Kidney (tissue), 14 donors: ENCODE results near the gene UFM1. TPM values are rescaled to one million over a fixed set of nuclear protein-coding genes. Genes with fewer than 3 reads are reported as not detected.
"Not testable (repeated sequence)": the region's sequence is repeated elsewhere in the genome, so short reads cannot be mapped to it uniquely, and the experiment has no call there.

Experiments used
- DNase-seq, 5 donors: peaks; one replicate each; pipeline ENCODE4 v3.0.0-alpha.2; 2013 to 2020
- FAIRE-seq: peaks from 2 replicates; lab custom pipeline; 2012; peaks lifted over from hg19 to GRCh38; lab: Jason Lieb, UNC
- H3K27ac ChIP-seq, 2 donors: one replicate each; pipeline ENCODE4 v1.7.0; 2013; ENCODE audit warnings: low read depth in 2 of 2, low read length in 2 of 2, inconsistent platforms in 1 of 2
- H3K27me3 ChIP-seq: one replicate; pipeline ENCODE4 v1.7.1; 2013; ENCODE audit warnings: low read length, inconsistent platforms; ENCODE audit not compliant: control insufficient read depth, insufficient read depth
- H3K36me3 ChIP-seq, 3 donors: one replicate each; pipeline versions ENCODE4 v1.7.0 to v1.7.1; 2013; ENCODE audit warnings: low read length in 3 of 3, control low read depth in 1 of 3, inconsistent platforms in 1 of 3; ENCODE audit not compliant: insufficient read depth in 3 of 3, control insufficient read depth in 2 of 3
- H3K4me1 ChIP-seq, 3 donors: one replicate each; pipeline versions ENCODE4 v1.7.0 to v1.7.1; 2013; ENCODE audit warnings: low read length in 3 of 3, inconsistent platforms in 1 of 3, low read depth in 1 of 3; ENCODE audit not compliant: control insufficient read depth in 2 of 3, insufficient read depth in 2 of 3
- H3K4me3 ChIP-seq, 3 donors: one replicate each; pipeline versions ENCODE4 v1.7.0 to v1.8.1; 2013; ENCODE audit warnings: low read length in 3 of 3, control low read depth in 1 of 3, inconsistent platforms in 1 of 3
- H3K9ac ChIP-seq, 3 donors: one replicate each; pipeline versions ENCODE4 v1.7.0 to v1.7.1; 2013; ENCODE audit warnings: low read length in 3 of 3, control low read depth in 1 of 3, inconsistent platforms in 1 of 3
- H3K9me3 ChIP-seq, 3 donors: one replicate each; pipeline versions ENCODE4 v1.7.0 to v1.7.1; 2013; ENCODE audit warnings: low read length in 3 of 3, control low read depth in 1 of 3, inconsistent platforms in 1 of 3; ENCODE audit not compliant: control insufficient read depth in 2 of 3, insufficient read depth in 1 of 3
- intact Hi-C: fragments of 100-400 bp; cut with DNase I; formaldehyde crosslinking; loops from one replicate; pipeline ENCODE4 v1.11.1; 2022
- polyA plus RNA-seq: library from polyadenylated mRNA; stranded (reverse); fragments of 350-450 nt; fragmentation: Illumina TruSeq; extraction: RNeasy Lipid Tissue Mini Kit (QIAGEN cat#74804); gene quantifications from one replicate; pipeline ENCODE4 v1.2.3, GENCODE V29; 2014; ENCODE audit warnings: low read depth, low replicate concordance; ENCODE audit not compliant: insufficient read depth
- total RNA-seq: library from RNA; stranded (reverse); fragmentation: NEBNext Ultra II Directional; extraction: Animal tissue kit (Norgen Biotek cat#: 25700); gene quantifications from one replicate; pipeline ENCODE4 v1.2.1, GENCODE V29; 2021
- TF ChIP-seq, protein P1 (sequence below): IDR thresholded peaks from 3 replicates; pipeline ENCODE4 v1.5.1; 2012; ENCODE audit warnings: mild to moderate bottlenecking, moderate library complexity, borderline replicate concordance; ENCODE audit not compliant: insufficient read depth; ENCODE audit errors: extremely low read depth
- donor health status: control.
- donor health status: control.
- donor health status: control.
- donor health status: control.
- donor health status: control.
- donor health status: DM: yes; HTN: yes; CAD: no.
- donor health status: Normal renal cell carcinoma (clear cell type).

Gene UFM1
- total and polyA plus RNA-seq, 2 donors from 2014 or later: 39.1 to 60.7 TPM

DNA sequence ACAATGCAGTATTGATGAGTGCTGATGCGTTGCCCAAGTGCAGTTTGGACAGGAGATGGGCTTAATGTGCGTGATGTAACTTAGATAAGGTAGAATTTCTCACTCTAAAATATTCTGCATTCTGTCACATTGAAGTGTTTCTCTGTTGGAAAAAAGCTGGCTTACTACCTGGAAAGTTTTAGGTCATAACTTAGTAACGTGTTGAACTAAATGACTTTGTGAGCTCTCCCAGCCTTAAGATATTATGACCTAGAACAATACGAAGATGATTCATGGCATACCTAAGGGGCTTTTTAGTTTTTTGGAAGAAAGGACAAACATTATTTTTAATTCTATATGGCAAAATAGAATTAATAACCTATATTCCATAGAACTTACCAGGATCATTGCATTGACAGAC is 9.0 kb downstream of the UFM1 start:
- intact Hi-C loops: no loop called here
- no peaks in the 10 kb centered on the region for H3K4me1 ChIP-seq
- no peaks in the 10 kb centered on the region for H3K9me3 ChIP-seq
- peaks cover 5 to 19% (median 13%) of the 10 kb centered on the region in 3 donors for H3K36me3 ChIP-seq
- TF ChIP-seq, protein P1, sequence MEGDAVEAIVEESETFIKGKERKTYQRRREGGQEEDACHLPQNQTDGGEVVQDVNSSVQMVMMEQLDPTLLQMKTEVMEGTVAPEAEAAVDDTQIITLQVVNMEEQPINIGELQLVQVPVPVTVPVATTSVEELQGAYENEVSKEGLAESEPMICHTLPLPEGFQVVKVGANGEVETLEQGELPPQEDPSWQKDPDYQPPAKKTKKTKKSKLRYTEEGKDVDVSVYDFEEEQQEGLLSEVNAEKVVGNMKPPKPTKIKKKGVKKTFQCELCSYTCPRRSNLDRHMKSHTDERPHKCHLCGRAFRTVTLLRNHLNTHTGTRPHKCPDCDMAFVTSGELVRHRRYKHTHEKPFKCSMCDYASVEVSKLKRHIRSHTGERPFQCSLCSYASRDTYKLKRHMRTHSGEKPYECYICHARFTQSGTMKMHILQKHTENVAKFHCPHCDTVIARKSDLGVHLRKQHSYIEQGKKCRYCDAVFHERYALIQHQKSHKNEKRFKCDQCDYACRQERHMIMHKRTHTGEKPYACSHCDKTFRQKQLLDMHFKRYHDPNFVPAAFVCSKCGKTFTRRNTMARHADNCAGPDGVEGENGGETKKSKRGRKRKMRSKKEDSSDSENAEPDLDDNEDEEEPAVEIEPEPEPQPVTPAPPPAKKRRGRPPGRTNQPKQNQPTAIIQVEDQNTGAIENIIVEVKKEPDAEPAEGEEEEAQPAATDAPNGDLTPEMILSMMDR: no peak
- no peak overlapping the region for H3K4me3 ChIP-seq
- no peak for FAIRE-seq
- no peak for DNase-seq
- no peak overlapping the region for H3K27ac ChIP-seq
- H3K9ac ChIP-seq: no peak overlapping the region
- no peaks in the 10 kb centered on the region for H3K27me3 ChIP-seq

DNA sequence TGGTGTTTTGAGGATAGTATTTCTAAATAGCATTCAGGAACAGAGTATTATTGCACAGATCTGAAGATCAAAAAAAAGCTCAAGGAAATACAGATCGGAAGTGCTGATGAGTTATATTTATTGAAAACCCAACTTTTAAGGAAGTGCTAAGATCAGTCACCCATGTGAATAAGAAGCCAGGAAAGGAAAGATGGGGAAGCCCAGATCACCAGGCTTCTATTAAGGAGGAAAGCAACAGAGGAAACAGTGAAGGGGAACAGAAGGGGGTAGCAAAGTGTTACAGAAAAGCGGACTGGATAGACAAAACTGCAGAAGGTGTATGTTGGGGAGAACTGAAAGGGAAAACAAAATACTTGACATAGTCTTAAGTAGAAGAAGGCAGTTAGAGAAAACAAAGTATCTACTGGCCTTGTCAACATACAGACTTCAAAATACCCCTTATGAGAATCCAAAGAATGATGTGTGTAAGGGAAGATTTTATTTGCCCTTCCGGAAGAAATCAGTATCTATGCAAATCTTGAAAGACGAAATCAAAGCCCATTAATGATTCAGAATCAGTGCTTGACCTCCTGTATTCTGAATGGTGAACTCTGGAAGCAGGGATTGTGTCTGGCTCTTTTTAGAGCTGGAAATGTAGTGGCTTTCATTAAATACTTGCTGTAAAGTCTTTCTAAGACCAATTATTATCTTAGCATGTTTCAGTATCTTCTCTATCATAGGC is 12.1 kb downstream of the UFM1 start:
- Histone ChIP-seq H3K4me3 (no peak overlapping the region), H3K27ac (peak overlapping the region in 1 of 2 donors; percentile 40), H3K9ac (no peak overlapping the region), H3K27me3 (no peaks in the 10 kb centered on the region), H3K36me3 (peaks cover 3 to 6% (median 4%) of the 10 kb centered on the region in 3 donors), H3K9me3 (no peaks in the 10 kb centered on the region), H3K4me1 (no peaks in the 10 kb centered on the region)
- peak in 1 of 5 donors; percentile 26 for DNase-seq
- FAIRE-seq: no peak
- intact Hi-C loops: no loop called here
- TF ChIP-seq, protein P1: no peak

DNA sequence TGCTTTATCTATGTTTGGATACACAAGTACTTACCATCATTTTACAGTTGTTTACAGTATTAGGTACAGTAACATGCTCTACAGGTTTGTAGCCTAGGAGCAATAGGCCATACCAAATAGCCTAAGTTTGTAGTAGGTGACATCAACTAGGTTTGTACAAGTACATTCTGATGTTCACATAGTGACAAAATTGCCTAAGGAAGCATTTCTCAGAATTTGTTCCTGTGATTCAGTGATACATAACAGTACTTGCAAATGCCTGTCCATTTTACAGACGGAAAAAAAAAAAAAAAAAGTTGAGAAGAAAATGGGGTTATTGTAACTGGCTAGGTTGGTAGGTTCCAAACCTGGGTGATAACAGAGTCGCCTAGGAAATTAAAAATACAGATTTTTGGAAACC is 13.6 kb downstream of the UFM1 start:
- FAIRE-seq (no peak), DNase-seq (no peak)
- H3K9me3 ChIP-seq: no peaks in the 10 kb centered on the region
- no peak overlapping the region for H3K4me3 ChIP-seq
- H3K4me1 ChIP-seq: no peaks in the 10 kb centered on the region
- TF ChIP-seq, protein P1: no peak
- intact Hi-C loops: no loop called here
- peaks cover 3 to 5% (median 4%) of the 10 kb centered on the region in 3 donors for H3K36me3 ChIP-seq
- no peak overlapping the region for H3K9ac ChIP-seq
- no peaks in the 10 kb centered on the region for H3K27me3 ChIP-seq
- no peak overlapping the region for H3K27ac ChIP-seq

DNA sequence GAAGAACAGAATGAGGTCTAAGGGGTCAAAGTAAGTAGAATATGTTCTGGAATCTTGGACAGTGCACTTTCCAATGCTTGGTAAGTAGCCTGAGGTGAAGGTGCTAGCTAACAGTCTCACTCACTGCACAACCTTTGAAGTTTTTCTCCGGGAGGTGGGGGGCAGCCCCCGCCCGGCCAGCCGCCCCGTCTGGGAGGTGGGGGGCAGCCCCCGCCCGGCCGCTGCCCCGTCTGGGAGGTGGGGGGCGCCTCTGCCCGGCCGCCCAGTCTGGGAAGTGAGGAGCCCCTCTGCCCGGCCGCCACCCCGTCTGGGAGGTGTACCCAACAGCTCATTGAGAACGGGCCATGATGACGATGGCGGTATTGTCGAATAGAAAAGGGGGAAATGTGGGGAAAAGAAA is 14.1 kb downstream of the UFM1 start:
- H3K4me3 ChIP-seq, FAIRE-seq, H3K4me1 ChIP-seq, H3K9ac ChIP-seq, H3K27me3 ChIP-seq, DNase-seq, intact Hi-C loops, H3K9me3 ChIP-seq, H3K27ac ChIP-seq, H3K36me3 ChIP-seq: not testable (repeated sequence)
